GM12864 (cell line): ENCODE results near the gene PRKAR1B.

ENCODE experiments used
- DNase-seq: peaks from one replicate; pipeline ENCODE4 v3.0.0-alpha.2; 2011; ENCODE audit warnings: low read depth
- H3K4me3 ChIP-seq: 2 replicates; pipeline ENCODE4 v1.5.1; 2011; ENCODE audit warnings: mild to moderate bottlenecking, low read depth, low read length, control low read depth
- TF ChIP-seq, protein P1 (sequence below): IDR thresholded peaks from 2 replicates; pipeline ENCODE4 v1.5.1; 2011; ENCODE audit warnings: low read depth, mild to moderate bottlenecking, moderate library complexity, low read length, control low read depth, inconsistent platforms; ENCODE audit errors: missing control alignments

The PRKAR1B gene

DNA sequence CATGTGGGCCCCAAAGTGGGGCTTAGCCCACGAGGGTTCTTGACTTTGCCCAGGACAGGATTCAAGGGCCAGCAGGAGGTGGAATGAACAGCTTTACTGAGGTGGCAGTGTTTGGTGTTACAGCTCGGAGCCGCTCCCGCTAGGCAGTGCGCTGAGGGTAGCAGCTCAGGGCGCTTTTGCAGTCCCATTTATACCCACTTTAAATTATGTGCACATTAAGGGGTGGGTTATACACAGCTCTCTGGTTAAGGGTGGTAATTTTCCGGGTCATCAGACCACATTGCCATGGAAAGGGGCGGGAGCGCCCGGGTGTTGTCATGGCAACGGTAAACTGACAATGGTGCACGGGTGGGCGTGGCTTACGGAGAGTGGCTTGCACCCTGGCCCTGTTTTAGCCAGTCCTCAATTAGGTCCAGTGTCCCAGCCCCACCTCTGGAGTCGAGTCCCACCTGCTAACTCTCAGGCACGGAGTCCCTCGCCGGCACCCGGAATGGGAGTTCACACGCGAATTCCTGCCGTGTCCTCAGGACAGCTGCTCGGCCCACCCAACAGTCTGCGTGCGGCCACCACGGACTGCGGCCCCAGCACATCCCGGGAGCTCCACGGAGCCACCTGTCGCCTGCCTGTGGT is 149.2 kb downstream of the PRKAR1B start:
- TF ChIP-seq, protein P1, sequence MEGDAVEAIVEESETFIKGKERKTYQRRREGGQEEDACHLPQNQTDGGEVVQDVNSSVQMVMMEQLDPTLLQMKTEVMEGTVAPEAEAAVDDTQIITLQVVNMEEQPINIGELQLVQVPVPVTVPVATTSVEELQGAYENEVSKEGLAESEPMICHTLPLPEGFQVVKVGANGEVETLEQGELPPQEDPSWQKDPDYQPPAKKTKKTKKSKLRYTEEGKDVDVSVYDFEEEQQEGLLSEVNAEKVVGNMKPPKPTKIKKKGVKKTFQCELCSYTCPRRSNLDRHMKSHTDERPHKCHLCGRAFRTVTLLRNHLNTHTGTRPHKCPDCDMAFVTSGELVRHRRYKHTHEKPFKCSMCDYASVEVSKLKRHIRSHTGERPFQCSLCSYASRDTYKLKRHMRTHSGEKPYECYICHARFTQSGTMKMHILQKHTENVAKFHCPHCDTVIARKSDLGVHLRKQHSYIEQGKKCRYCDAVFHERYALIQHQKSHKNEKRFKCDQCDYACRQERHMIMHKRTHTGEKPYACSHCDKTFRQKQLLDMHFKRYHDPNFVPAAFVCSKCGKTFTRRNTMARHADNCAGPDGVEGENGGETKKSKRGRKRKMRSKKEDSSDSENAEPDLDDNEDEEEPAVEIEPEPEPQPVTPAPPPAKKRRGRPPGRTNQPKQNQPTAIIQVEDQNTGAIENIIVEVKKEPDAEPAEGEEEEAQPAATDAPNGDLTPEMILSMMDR: no peak
- H3K4me3 ChIP-seq: no peak overlapping the region
- no peak for DNase-seq

DNA sequence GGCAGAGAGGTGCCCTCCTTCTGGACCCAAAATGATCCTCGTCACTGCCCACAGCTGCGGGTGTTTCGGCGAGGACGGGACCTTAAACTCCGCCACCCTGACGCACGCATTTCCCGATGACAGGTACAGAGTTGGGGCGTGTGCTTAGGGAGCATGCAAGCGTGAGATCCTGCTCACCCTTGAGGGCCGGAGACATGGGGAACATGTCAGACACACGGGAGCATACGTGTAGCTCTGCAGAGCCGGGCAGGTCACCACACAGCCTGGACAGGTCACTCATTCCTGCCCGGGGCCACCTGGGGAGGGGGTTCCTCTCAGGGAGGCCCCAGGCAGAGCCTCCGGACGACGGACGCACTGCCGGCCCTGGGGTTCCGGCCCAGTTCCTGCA is 149.8 kb downstream of the PRKAR1B start:
- TF ChIP-seq, protein P1: no peak
- H3K4me3 ChIP-seq: no peak overlapping the region
- no peak for DNase-seq

GRCh38 chr7:576524-577277 is 150.4 kb downstream of the PRKAR1B start:
- no peak overlapping the region for H3K4me3 ChIP-seq
- no peak for DNase-seq
- TF ChIP-seq, protein P1: no peak

- DNase-seq: no peak
- no peak overlapping the region for H3K4me3 ChIP-seq
These were observed 151.4 kb downstream of the PRKAR1B start for GRCh38 chr7:575425-576366.

GRCh38 chr7:574661-575395 is 152.3 kb downstream of the PRKAR1B start:
- no peak for DNase-seq

More at GRCh38 chr7:575425-576366, 151.4 kb downstream of the PRKAR1B start:
- TF ChIP-seq, protein P1: no peak

GRCh38 chr7:573933-574381 is 153.1 kb downstream of the PRKAR1B start:
- TF ChIP-seq, protein P1: no peak
- DNase-seq: no peak
- H3K4me3 ChIP-seq: no peak overlapping the region

More at GRCh38 chr7:574661-575395, 152.3 kb downstream of the PRKAR1B start:
- no peak overlapping the region for H3K4me3 ChIP-seq
- TF ChIP-seq, protein P1: no peak
